Fibroblast of villous mesenchyme (primary cell): ENCODE measurements around the gene AFF3. TPM values are rescaled to one million over a fixed set of nuclear protein-coding genes. Genes with fewer than 3 reads are reported as not detected.

Source experiments
- DNase-seq: peaks from one replicate; pipeline ENCODE4 v3.0.0-alpha.2; 2010; ENCODE audit warnings: low read depth
- H3K4me3 ChIP-seq: 2 replicates; pipeline ENCODE4 v1.5.1; 2011; ENCODE audit warnings: low read depth, mild to moderate bottlenecking, low read length
- CTCF ChIP-seq: IDR thresholded peaks from 2 replicates; pipeline ENCODE4 v1.5.1; 2012; ENCODE audit warnings: low read depth, mild to moderate bottlenecking, low read length; ENCODE audit not compliant: insufficient read depth
- total RNA-seq: library from RNA; depleted of rRNA; stranded (reverse); fragments of >200 nt; gene quantifications from 2 replicates; pipeline ENCODE4 v1.2.3, GENCODE V29; 2012

AFF3 gene
- total RNA-seq, 1 donor, result 19.4 TPM

GRCh38 chr2:99611034-99611433 is 531.4 kb downstream of the AFF3 start:
- DNase-seq, result no peak
- H3K4me3 ChIP-seq, result no peak overlapping the region
- no peak for TF ChIP-seq CTCF

GRCh38 chr2:99609851-99610381 is 532.5 kb downstream of the AFF3 start:
- H3K4me3 ChIP-seq, result no peak overlapping the region
- TF ChIP-seq CTCF, result no peak
- DNase-seq, result no peak

GRCh38 chr2:99608861-99609260 is 533.5 kb downstream of the AFF3 start:
- TF ChIP-seq CTCF, result no peak
- no peak for DNase-seq
- H3K4me3 ChIP-seq, result no peak overlapping the region

- no peak overlapping the region for H3K4me3 ChIP-seq
- no peak for TF ChIP-seq CTCF
- DNase-seq, result no peak
Measured at GRCh38 chr2:99607861-99608491, 534.4 kb downstream of the AFF3 start.

- TF ChIP-seq CTCF, result no peak
- H3K4me3 ChIP-seq, result no peak overlapping the region
- no peak for DNase-seq
Measured at GRCh38 chr2:99607454-99607853, 534.9 kb downstream of the AFF3 start.

GRCh38 chr2:99605036-99605435 is 537.4 kb downstream of the AFF3 start:
- DNase-seq, result peak; percentile 72
- TF ChIP-seq CTCF, result no peak
- no peak overlapping the region for H3K4me3 ChIP-seq

- no peak for TF ChIP-seq CTCF
Measured at GRCh38 chr2:99602476-99602875, 539.9 kb downstream of the AFF3 start.

More at GRCh38 chr2:99602476-99602875, 539.9 kb downstream of the AFF3 start:
- peak; percentile 24 for DNase-seq
- H3K4me3 ChIP-seq, result no peak overlapping the region
